CD4-positive, alpha-beta T cell (primary cell): ENCODE measurements around the gene ATG2A. TPM values are rescaled to one million over a fixed set of nuclear protein-coding genes. Genes with fewer than 3 reads are reported as not detected.

Source experiments
- ATAC-seq: fragments of 200-7000 bp; cut with Tn5 transposase; one replicate; pipeline ENCODE4 v1.10.0; 2022; ENCODE audit warnings: mild to moderate bottlenecking; ENCODE audit not compliant: poor library complexity
- CTCF ChIA-PET: fragments of 350-600 bp; sonication (Branson Sonifier 250); formaldehyde crosslinking; loops from one replicate; lab custom pipeline; 2021; ENCODE audit warnings: antibody characterized with exemption, inconsistent platforms; lab: Charles Lee
- POLR2A ChIA-PET: fragments of 350-600 bp; sonication (Branson Sonifier 250); formaldehyde crosslinking; loops from one replicate; lab custom pipeline; 2021; ENCODE audit warnings: antibody characterized with exemption, inconsistent platforms; lab: Charles Lee
- DNase-seq, 14 experiments: peaks; one replicate each; pipeline ENCODE4 v3.0.0-alpha.2; 2013 to 2020; ENCODE audit warnings: mixed read lengths in 2 of 14
- H3K27ac ChIP-seq, 2 donors: one replicate each; pipeline versions ENCODE4 v1.5.1 to v1.7.0; 2013; ENCODE audit warnings: low read length in 2 of 2, low read depth in 1 of 2, mild to moderate bottlenecking in 1 of 2
- H3K27me3 ChIP-seq, 2 experiments: 1 replicate in 1 of 2; 2 replicates in 1 of 2; pipeline versions ENCODE4 v1.6.1 to v1.7.0; 2013; ENCODE audit warnings: low read length in 2 of 2, control low read depth in 1 of 2, mild to moderate bottlenecking in 1 of 2, moderate library complexity in 1 of 2; ENCODE audit not compliant: insufficient read depth in 2 of 2, control insufficient read depth in 1 of 2
- H3K36me3 ChIP-seq: one replicate; pipeline ENCODE4 v1.6.1; 2013; ENCODE audit warnings: low read length, control low read depth; ENCODE audit not compliant: insufficient read depth
- H3K4me1 ChIP-seq: one replicate; pipeline ENCODE4 v1.6.1; 2013; ENCODE audit warnings: low read length, control low read depth; ENCODE audit not compliant: insufficient read depth
- H3K4me3 ChIP-seq: one replicate; pipeline ENCODE4 v1.5.1; 2013; ENCODE audit warnings: mild to moderate bottlenecking, low read length, moderate library complexity
- H3K9me3 ChIP-seq, 2 experiments: 1 replicate in 1 of 2; 2 replicates in 1 of 2; pipeline versions ENCODE4 v1.6.1 to v1.7.0; 2013; ENCODE audit warnings: low read length in 2 of 2, mild to moderate bottlenecking in 2 of 2, control low read depth in 1 of 2, moderate library complexity in 1 of 2; ENCODE audit not compliant: control insufficient read depth in 1 of 2, insufficient read depth in 1 of 2
- H3K27ac Mint-ChIP-seq: one replicate; pipeline ENCODE4 v1.8.0; 2020; ENCODE audit warnings: mixed read lengths
- H3K27me3 Mint-ChIP-seq: one replicate; pipeline ENCODE4 v1.8.0; 2021; ENCODE audit warnings: mixed read lengths
- H3K36me3 Mint-ChIP-seq: one replicate; pipeline ENCODE4 v1.8.0; 2021; ENCODE audit warnings: low read depth, mixed read lengths
- H3K4me1 Mint-ChIP-seq: one replicate; pipeline ENCODE4 v1.8.0; 2021; ENCODE audit warnings: low read depth, mixed read lengths
- H3K4me3 Mint-ChIP-seq: one replicate; pipeline ENCODE4 v1.8.0; 2020; ENCODE audit warnings: mild to moderate bottlenecking, mixed read lengths
- H3K9me3 Mint-ChIP-seq: one replicate; pipeline ENCODE4 v1.8.0; 2020; ENCODE audit warnings: mixed read lengths
- CTCF ChIP-seq: fragments of 200-600 bp; IDR thresholded peaks from one replicate; pipeline ENCODE4 v1.8.0; 2022; ENCODE audit warnings: antibody characterized with exemption, mild to moderate bottlenecking
- intact Hi-C, 2 experiments: fragments of 100-400 bp; cut with DNase I in 1 of 2; cut with micrococcal nuclease in 1 of 2; formaldehyde crosslinking; loops; one replicate each; pipeline versions ENCODE4 v1.15.1 to v1.9.0; 2023 to 2025; cut with DNase I, micrococcal nuclease
- total RNA-seq, 174 experiments: library from RNA in 2 of 174; stranded (reverse) in 2 of 174; gene quantifications; one replicate each; pipeline ENCODE4 v1.2.3 and lab custom pipeline; 2021 to 2026

Gene ATG2A
- total RNA-seq, 2 experiments from 2014 or later = 189 to 198 TPM

- H3K27me3 Mint-ChIP-seq = peaks cover 8% of the 10 kb centered on the region
- H3K9me3 ChIP-seq = no peaks in the 10 kb centered on the region
- no peaks in the 10 kb centered on the region for H3K36me3 Mint-ChIP-seq
- no peaks in the 10 kb centered on the region for H3K36me3 ChIP-seq
- H3K4me3 Mint-ChIP-seq = no peak overlapping the region
- H3K27me3 ChIP-seq = peaks cover 0 to 8% of the 10 kb centered on the region in 2 experiments
- ATAC-seq (no peak), DNase-seq (no peak)
- TF ChIP-seq CTCF = no peak
- no peaks in the 10 kb centered on the region for H3K4me1 ChIP-seq
- no peak overlapping the region for H3K4me3 ChIP-seq
- H3K27ac Mint-ChIP-seq = no peak overlapping the region
- POLR2A ChIA-PET = interaction anchor here (1.0 kb wide), 1 partner anchor 12 kb away, joined by 3 read pairs; the partner anchor contains the start of gene MAJIN
- H3K4me1 Mint-ChIP-seq = no peaks in the 10 kb centered on the region
- no peak overlapping the region for H3K27ac ChIP-seq
- CTCF ChIA-PET = no interaction called here
- no peaks in the 10 kb centered on the region for H3K9me3 Mint-ChIP-seq
- intact Hi-C loops = no loop called here
Measured at GRCh38 chr11:64959498-64959897, 42.5 kb upstream of the ATG2A start.

GRCh38 chr11:64954201-64954600 lies 37.2 kb upstream of the ATG2A start:
- POLR2A ChIA-PET = no interaction called here
- no peaks in the 10 kb centered on the region for H3K36me3 Mint-ChIP-seq
- no peak overlapping the region for H3K4me3 Mint-ChIP-seq
- CTCF ChIA-PET = no interaction called here
- Histone ChIP-seq H3K9me3 (no peaks in the 10 kb centered on the region), H3K27me3 (peaks cover 0 to 3% of the 10 kb centered on the region in 2 experiments), H3K4me1 (no peaks in the 10 kb centered on the region), H3K36me3 (no peaks in the 10 kb centered on the region), H3K4me3 (no peak overlapping the region), H3K27ac (no peak overlapping the region)
- ATAC-seq = no peak
- no peaks in the 10 kb centered on the region for H3K9me3 Mint-ChIP-seq
- H3K4me1 Mint-ChIP-seq = no peaks in the 10 kb centered on the region
- no peak for TF ChIP-seq CTCF
- peaks cover 12% of the 10 kb centered on the region for H3K27me3 Mint-ChIP-seq
- H3K27ac Mint-ChIP-seq = no peak overlapping the region
- intact Hi-C loops = no loop called here
- DNase-seq = no peak

DNA sequence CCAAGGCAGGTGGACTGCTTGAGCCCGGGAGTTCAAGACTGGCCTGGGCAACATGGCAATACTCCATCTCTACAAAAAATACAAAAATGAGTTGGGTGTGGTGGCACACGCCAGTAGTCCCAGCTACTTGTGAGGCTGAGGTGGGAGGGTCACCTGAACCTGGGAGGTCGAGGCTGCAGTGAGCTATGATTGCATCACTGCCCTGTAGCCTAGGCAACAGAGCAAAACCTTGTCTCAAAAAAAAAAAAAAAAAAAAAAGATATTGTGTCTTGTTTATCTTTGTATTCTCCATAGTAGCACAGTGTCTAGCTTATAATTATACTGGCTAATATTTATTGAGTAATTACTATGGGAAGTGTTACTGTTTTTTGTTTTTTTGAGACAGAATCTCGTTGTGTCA lies 34.5 kb upstream of the ATG2A start:
- no peak for TF ChIP-seq CTCF
- Histone ChIP-seq H3K4me1 (no peaks in the 10 kb centered on the region), H3K4me3 (no peak overlapping the region), H3K27me3 (no peaks in the 10 kb centered on the region), H3K36me3 (no peaks in the 10 kb centered on the region), H3K9me3 (no peaks in the 10 kb centered on the region), H3K27ac (no peak overlapping the region)
- no peaks in the 10 kb centered on the region for H3K9me3 Mint-ChIP-seq
- POLR2A ChIA-PET = no interaction called here
- H3K4me3 Mint-ChIP-seq = no peak overlapping the region
- H3K27me3 Mint-ChIP-seq = peaks cover 10% of the 10 kb centered on the region
- H3K4me1 Mint-ChIP-seq = no peaks in the 10 kb centered on the region
- H3K27ac Mint-ChIP-seq = no peak overlapping the region
- H3K36me3 Mint-ChIP-seq = no peaks in the 10 kb centered on the region
- intact Hi-C loops = no loop called here
- DNase-seq (no peak), ATAC-seq (no peak)
- CTCF ChIA-PET = no interaction called here
